Measurements from ENCODE around the gene CHCHD2.
"Not testable (repeated sequence)": the region's sequence is repeated elsewhere in the genome, so short reads cannot be mapped to it uniquely, and the experiment has no call there.

Gene CHCHD2

GRCh38 chr7:56083150-56083785, 23.0 kb downstream of the CHCHD2 start:
- no peak for DNase-seq (ENCODE audit: low read depth)

DNA sequence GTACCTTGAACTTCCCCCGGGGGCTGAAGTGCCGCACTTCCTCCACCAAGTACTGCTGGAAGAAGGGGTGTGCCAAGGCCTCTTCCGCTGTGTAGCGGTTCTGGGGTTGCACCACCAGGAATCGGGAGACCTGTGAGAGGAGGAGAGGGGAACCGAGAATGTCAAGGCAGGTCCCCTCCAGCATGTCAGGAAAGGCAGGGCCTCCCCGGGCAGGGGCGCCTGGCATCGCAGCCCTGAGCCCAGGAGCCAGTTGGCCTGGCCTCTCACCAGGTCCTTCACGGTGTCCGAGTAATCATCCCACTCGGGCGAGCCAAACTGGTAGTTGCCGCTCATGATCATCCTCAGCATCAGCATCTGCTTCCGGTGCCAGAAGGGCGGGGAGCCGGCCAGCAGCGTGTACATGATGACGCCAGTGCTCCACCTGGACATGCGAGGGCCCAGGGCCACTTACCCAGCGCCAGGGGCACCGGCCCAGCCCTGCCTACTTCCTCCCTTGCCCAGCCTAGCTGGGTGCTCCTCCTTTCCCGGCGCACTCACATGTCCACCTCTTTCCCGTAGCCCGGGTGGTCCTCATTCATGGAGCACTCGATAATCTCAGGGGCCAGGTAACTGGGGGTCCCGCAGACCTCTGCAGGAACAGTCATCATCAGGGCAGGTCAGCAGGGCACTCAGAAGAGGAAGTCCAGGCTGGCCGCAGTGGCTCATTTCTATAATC, 24.5 kb downstream of the CHCHD2 start:
- no peak for DNase-seq (ENCODE audit: low read depth)

DNA sequence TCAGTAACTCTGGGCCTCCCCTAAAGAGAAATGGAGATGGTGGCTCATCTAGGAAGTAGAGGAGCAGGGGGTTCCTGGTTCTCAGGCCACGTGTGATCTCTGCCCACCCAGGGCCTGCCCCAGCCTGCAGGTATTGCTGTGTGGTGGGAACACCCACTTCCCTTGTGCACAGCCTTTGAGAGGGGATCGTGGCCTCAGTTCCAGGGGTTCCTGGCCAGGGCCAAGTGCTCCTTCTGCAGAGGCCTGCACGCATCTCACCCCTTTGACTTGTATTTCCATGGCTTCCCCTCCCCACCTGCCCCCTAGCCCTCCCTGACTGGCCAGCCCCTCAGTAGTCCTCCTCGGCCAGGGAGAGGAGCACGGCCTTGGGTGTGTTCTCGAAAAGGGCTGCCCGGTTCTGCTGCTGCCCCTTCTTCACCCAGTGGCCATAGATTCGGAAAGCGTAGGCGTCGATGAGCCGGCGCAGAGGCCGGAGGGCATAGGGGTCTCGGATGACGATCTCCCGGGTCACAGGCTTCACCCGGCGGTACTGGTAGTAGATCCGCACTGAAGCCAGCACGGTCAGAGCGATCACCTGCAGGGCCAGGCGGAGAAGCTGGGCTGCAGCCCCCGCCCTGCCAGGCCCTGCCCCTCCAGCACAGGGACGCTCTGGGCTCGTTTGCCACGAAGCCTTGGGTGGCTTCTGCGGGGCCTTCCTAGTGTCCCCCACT, 25.4 kb downstream of the CHCHD2 start:
- not testable (repeated sequence) for DNase-seq (ENCODE audit: low read depth)

GRCh38 chr7:56079450-56080185, 26.7 kb downstream of the CHCHD2 start:
- no peak for DNase-seq (ENCODE audit: low read depth)

DNA sequence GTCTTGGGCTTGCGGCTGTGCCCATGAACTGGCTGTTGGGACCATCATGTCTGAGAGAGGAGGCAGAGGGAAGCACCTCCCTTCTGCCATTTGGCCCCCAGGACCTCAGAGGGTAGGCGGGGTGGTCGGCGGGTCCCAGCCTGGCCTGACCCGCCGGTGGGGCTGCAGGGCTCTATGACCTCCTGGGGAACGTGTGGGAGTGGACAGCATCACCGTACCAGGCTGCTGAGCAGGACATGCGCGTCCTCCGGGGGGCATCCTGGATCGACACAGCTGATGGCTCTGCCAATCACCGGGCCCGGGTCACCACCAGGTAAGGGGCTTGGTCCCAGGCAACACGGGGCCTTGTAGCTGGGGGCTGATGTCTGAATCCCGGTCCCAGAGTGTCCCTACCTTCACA, 28.1 kb downstream of the CHCHD2 start:
- DNase-seq (ENCODE audit: low read depth) = no peak

DNA sequence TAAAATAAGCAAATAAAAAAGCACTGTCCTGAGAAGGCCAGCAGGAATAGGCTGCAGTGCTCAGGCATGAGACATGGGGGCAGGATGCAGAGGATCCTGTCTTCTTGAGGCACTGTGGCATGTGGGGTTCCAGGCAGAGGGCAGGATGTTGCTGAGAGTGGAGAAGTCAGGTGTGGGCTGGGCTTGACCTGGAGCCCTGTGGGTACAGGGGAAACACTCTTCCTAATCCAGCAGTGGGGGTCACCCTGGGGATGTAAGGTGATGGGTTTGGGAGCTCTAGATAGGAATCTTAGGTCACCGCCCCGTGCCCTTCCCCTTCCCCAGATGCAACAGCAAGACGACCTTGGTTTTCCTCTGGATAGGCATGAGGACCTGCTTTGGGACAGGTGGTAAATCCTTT, 28.6 kb downstream of the CHCHD2 start:
- DNase-seq (ENCODE audit: low read depth) = no peak

DNA sequence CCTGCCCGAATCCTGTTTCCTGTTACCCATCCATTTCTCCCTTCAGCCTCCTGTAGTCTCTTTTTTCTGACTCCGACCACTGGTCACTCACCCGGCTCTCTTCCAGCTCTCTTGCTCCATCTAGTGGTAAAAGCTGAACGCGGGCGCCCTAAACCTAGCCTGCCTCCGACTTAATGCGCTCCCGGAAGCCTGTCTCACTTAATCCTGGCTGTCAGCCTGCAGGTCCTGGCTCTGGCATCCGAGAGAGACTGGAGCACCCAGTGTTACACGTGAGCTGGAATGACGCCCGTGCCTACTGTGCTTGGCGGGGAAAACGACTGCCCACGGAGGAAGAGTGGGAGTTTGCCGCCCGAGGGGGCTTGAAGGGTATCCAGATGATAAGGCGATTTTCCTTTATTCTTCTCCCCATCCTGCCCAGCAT, 31.9 kb downstream of the CHCHD2 start:
- DNase-seq (ENCODE audit: low read depth) = peak; percentile 41

- not testable (repeated sequence) for DNase-seq (ENCODE audit: low read depth)
Measured at GRCh38 chr7:56066376-56066775, 39.9 kb downstream of the CHCHD2 start.

DNA sequence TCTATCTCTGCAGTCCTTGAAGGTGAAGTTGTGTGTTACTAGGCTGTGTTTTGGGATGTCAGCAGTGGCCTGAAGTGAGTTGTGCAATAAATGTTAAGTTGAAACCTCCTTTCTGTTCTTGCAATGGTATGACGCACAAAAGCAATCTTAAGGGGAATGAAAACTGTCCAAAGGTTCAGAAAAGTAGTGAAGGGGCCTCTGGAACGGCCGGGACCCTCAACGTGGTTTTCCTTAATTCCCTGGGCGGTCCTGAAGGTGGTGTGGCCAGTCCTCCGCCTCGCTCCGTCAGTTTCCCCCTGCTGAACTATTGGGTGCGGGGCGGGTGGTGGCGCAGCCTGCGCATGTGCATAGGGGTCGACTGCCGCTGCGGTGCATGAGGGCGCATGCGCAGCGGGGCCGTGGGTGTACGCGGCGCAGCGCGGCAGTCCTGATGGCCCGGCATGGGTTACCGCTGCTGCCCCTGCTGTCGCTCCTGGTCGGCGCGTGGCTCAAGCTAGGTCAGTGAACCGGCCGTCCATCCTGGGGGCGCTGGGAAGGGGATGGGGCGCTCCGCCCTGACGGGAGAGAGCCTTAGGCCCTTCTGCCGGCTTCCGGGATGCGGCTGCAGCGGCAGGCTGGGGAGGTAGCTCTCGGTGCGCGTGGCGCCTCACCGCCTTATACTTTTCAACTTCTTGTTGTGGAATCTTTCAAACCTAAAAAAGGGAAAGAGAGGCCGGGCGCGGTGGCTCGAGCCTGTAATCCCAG, 42.2 kb downstream of the CHCHD2 start, which contains the start of gene SUMF2:
Gene SUMF2 (plus strand): TSS at position 405 of the 744 bp plus-strand sequence. CDS start 26 bp downstream, at position 431.
- peak; percentile 83 for DNase-seq (ENCODE audit: low read depth)

DNA sequence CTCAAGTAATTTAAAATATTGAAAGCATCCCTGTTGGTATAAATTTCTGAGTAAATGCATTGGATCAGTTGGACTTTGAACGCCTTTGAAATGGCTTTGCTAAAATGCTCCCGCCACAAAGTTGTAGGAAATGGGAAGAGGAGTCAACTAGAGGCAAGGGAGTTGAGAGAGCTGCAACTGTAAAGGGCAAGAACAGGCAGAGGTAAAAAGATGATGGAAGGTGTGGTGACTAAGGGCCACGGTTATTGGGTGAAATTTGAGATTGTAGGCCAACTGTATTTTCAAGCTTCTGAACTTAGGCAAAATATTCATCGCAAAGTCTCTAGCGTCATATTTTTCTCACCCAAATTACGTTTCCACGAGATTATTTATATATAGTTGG, 42.8 kb downstream of the CHCHD2 start:
- no peak for DNase-seq (ENCODE audit: low read depth)

- DNase-seq (ENCODE audit: low read depth) = no peak
Measured at GRCh38 chr7:56062382-56062781, 43.9 kb downstream of the CHCHD2 start.

- no peak for DNase-seq (ENCODE audit: low read depth)
Measured at GRCh38 chr7:56053993-56054392, 52.3 kb downstream of the CHCHD2 start.

- no peak for DNase-seq (ENCODE audit: low read depth)
Measured at GRCh38 chr7:56053379-56053778, 52.9 kb downstream of the CHCHD2 start.

Data from stimulated activated CD8-positive, alpha-beta memory T cell treated with anti-CD3 and anti-CD28 coated beads, Interleukin-7, amount 100 ng/mL, for 24 hours (primary cell).